Transverse colon (tissue), 3 donors: ENCODE results near the gene TMEM263.

Experiments used
- CTCF ChIP-seq, 5 experiments: fragments of 200-600 bp in 3 of 5; fragments of 450-650 bp in 2 of 5; sonication (generic) in 3 of 5; IDR thresholded peaks; 1 replicate in 2 of 5; 2 replicates in 3 of 5; pipeline ENCODE4 v1.5.1; 2016 to 2017; ENCODE audit warnings: antibody characterized with exemption in 5 of 5, inconsistent platforms in 3 of 5, mild to moderate bottlenecking in 2 of 5, moderate library complexity in 1 of 5
- EP300 ChIP-seq: sonication (generic); formaldehyde crosslinking; IDR thresholded peaks from one replicate; pipeline ENCODE4 v1.6.1; 2017; ENCODE audit warnings: antibody characterized with exemption, low read depth

- TF ChIP-seq CTCF (IDR thresholded peaks at IDR 0.05) (no peak), EP300 (no peak)
Observed at GRCh38 chr12:106910202-106910601, 45.5 kb upstream of the TMEM263 start.
